Mucosa of gallbladder (tissue), 1 donor: ENCODE data around the gene NPAS2. TPM values are rescaled to one million over a fixed set of nuclear protein-coding genes. Genes with fewer than 3 reads are reported as not detected.
A peak's percentile ranks its signal among the peaks of the same experiment; 100 is the strongest.

Experiments
- DNase-seq: peaks from one replicate; pipeline ENCODE4 v3.0.0-alpha.2; 2020; ENCODE audit warnings: low spot score
- total RNA-seq: library from RNA; stranded (reverse); gene quantifications from one replicate; pipeline ENCODE4 v1.2.1, GENCODE V29; 2021
- donor health status: DM: no; HTN: no; CAD: no.

Gene NPAS2
- total RNA-seq, 1 donor from 2014 or later, result 47.4 TPM

DNA sequence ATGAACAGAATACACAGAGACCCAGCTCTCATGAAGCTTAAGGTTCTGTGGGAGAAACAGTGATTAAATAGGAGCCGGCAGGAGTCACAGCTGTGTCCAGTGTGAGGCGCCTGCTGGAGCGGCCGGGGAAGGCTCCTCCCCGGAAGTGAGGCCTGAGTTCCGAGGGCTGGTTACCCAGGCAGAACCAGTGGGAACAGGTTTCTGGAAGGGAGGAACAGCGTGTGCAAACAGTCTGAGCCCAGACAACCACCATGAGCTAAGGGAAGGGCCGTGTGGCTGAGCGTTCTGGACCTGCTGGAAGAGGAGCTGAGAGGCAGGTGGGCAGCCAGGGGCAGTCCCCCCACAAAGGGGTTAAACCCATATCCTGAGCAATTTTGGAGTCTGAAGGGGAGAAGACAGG lies 26.0 kb upstream of the NPAS2 start:
- DNase-seq, result no peak

GRCh38 chr2:100796499-100797100 lies 23.3 kb upstream of the NPAS2 start:
- DNase-seq, result no peak

DNA sequence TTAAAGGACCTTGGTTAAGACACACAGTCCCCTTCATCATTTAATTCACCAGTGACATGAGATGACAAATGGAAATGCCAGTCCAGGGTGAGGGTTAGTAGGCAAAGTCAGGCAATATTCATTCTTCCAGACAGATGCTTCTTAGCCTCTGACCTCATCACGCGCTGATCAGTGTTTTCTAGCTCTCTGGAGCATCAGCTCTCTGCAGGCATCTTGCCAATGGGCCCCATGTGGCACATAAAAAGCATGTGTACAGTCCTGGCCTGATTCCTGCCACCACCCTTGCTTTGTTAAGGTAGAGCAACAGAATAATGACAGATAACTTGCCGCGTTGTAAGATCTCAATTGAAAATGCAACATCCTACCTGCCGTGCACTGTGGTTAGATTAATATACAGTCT lies 20.3 kb upstream of the NPAS2 start:
- DNase-seq, result no peak

GRCh38 chr2:100800915-100801314 lies 19.0 kb upstream of the NPAS2 start:
- no peak for DNase-seq

- DNase-seq, result no peak
Measured at GRCh38 chr2:100801402-100801801, 18.5 kb upstream of the NPAS2 start.

DNA sequence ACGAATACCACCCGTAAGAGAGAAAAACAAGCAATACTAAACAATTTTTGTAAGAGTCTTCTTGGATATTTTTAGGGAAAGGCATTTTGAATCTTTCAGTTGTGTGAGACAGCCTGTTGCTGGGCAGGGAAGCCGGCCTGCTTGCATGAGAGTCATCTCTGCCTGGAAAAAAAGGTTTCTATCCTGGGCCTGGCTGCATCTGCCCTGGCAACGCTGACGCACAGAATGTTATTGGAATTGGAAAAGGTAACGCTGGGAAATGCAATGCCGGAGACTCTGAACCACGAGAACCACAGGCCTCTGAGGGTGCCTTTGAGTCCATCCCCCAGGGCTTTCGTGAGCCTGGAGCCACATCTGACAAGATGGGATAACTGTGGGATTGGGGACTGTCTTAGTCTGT lies 17.9 kb upstream of the NPAS2 start:
- DNase-seq, result no peak

- no peak for DNase-seq
Measured at GRCh38 chr2:100803334-100803733, 16.6 kb upstream of the NPAS2 start.

GRCh38 chr2:100806550-100806949 lies 13.4 kb upstream of the NPAS2 start:
- no peak for DNase-seq

DNA sequence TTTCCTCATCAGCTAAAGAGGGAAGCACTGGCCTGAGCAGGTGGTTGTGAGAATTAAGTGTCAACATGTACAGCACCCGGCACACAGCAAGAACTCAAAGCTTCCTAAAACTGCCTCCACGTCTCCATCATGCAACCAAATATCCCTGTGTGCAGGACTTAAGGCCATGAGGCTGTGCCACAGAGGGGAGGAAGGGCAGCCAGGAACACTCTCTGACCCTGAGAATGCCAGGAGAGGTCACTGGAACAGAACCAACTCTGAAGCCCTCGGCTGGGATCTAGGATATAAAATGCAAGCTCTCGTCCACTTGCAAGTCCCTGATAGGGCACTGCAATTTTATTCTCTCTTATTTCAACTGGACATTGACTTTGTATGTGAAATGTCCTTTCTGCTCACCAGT lies 12.2 kb upstream of the NPAS2 start:
- DNase-seq, result no peak

GRCh38 chr2:100808582-100808981 lies 11.4 kb upstream of the NPAS2 start:
- no peak for DNase-seq

DNA sequence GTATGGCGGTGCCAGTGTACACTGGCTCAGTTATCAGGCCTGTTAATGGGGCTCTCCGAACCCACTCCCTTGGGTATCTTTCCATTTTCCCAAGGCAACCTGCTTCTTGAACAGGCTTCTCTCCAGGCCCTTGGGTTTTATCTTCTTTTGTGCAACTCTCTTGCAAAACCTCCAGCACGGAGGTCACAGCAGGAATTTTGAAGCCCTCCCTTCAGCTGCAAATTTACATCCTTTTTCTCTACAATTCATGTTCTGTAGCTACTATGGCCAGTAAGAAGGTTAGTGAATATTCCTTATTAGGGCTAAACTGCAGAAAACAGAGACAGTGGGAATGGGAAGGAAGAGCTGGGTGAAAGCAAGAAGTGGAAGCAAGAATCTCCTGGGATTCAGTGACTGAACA lies 10.4 kb upstream of the NPAS2 start:
- DNase-seq, result no peak

DNA sequence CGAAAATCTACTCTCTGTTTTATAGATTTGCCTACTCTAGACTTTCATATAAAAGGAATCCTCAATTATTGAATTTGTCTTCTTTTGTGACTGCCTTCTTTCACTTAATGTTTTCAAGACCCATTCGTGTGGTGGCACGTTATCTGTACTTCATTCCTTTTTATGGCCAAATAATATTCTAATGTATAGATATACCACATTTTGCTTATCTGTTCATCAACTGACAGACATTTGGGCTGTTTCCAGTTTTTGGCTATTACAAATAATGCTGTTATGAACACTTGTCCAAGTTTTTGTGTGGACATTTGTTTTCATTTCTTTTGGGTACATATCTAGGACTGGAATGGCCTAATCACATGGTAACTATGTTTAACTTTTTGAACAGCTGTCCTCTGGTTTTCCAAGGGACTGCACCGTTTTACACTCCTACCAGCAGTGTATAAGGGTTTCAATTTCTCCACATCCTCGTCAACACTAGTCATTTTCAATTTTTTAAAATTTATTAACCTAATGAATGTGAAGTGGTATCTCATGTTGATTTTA lies 9.3 kb upstream of the NPAS2 start:
- no peak for DNase-seq

GRCh38 chr2:100812116-100812515 lies 7.8 kb upstream of the NPAS2 start:
- no peak for DNase-seq

DNA sequence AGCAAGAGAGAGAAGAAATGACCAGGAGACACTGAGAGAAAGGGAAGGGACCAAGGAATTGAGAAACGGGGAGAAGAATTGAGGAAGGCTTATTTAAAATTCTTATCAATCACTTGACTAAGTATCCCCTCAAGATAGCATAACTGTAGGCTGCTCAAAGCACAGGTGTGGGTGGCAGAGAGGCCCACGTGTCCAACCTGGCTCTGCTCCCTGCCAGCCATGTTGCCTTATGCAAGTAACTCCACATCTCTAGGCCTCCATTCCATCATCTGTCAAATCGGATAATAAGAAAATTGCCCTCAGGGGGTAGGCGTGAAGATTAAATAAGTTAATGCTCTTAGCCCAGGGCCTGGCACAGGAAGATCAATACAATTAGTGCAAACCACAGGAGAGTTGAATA lies 7.4 kb upstream of the NPAS2 start:
- DNase-seq, result no peak

DNA sequence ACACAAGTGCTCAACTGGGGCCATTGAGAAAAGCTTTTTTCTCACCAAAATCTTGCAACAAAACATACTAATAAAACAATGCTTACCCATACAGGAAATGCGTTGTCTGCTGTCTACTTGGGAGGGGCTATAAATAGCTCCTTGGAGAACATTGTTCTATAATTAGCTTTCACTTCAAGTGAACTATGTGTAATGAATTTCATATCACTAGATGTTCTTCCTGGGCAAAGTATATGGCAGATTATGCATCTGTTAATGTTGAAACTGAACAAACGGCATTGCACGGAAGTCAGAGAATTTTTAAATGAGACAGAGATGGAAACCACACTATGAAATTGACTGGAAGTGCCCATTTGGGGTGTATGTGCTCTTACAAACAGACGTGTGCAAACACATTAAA lies 6.4 kb upstream of the NPAS2 start:
- no peak for DNase-seq

DNA sequence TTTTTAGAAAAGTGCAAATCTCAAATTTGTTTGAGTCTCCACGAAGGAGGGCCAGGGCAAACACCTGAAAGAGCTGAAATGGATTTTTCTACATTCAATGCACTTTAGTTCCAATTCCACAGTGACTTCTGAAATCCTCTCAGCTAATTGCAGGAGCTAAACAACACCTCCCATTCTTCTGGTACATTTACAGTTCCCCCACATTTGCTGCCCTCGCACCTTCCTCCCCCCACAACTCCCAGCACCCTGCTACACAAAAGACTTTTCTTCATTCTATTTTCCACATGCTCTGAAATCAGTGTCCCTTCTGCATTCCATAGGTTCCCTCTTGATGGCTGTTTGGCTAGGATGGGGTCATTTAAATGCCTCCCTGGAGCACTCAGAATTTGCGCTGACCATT lies 5.9 kb upstream of the NPAS2 start:
- DNase-seq, result no peak

DNA sequence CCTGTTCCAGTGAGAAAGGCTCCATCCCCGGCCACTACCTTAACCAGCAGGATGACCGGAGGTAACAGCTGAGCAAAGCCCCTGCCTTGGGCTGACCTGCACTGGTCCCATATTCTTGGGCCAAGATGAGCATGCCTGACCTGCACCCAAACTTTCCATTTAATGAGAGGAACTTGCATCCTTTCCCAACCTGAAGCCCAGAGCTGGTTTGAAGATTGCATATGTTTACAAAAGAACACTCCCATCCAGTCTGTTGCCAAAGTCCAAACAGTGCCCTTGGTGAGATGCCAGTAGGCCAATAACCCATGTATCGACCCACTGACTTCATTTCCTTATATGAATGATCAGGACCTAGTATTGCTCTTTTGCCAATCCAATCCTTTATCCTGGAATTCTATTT lies 5.5 kb upstream of the NPAS2 start:
- DNase-seq, result peak; percentile 84

DNA sequence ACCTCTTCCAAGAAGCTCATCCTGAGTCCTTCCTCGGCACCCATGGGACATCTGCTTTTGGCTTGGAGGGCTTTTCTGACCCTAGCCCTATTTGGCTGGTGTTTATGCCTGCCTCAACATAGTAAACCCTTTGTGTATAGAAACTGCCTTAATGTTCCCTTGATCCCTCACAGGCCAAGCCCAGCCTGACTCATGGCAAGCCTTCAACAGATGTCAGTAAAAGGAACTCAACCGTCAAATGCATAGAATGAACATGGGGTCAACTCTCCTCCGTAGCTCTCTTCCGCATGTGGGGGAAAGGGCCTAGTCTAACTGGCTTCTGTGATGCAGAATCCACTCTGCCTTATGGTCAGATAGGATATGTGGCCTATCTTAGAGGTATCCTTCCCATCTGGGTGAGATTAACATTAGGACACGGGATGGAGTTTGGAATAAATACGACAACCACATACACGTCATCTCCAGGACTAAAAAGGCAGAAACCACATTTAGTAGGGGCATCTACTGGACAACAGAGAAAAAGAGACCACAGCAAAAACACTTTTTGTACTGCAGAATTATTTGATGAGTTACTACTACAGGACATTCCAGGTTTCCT lies 2.5 kb upstream of the NPAS2 start:
- no peak for DNase-seq

DNA sequence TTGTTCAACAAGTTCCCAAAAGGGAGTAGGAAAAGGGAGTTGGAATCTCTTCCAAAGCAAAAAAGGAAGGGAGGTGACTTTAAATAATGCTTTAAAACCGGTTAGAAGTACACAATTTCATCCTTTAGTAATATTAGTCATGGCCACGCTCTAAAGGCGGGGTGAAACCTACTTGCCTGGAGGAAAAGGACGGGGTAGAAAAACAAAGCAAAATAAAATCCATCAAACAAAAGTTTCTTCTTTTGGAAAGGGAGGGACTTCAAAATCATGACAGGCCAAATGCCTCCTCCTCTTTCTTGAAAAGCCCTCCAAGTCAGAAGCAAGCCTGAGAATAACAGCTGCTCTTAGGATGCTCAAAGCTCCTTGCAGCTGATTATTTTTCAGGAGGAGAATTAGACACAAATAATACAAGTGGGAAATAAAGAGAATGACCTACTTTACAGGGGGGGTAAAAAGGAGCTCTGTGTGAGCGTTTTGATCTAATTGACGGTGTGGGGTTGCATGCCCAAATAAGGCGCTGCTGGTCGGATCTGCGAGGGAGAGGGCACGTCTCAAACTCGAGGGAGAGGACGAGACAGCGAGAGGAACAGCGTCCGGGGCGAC lies 1.8 kb upstream of the NPAS2 start:
- no peak for DNase-seq

DNA sequence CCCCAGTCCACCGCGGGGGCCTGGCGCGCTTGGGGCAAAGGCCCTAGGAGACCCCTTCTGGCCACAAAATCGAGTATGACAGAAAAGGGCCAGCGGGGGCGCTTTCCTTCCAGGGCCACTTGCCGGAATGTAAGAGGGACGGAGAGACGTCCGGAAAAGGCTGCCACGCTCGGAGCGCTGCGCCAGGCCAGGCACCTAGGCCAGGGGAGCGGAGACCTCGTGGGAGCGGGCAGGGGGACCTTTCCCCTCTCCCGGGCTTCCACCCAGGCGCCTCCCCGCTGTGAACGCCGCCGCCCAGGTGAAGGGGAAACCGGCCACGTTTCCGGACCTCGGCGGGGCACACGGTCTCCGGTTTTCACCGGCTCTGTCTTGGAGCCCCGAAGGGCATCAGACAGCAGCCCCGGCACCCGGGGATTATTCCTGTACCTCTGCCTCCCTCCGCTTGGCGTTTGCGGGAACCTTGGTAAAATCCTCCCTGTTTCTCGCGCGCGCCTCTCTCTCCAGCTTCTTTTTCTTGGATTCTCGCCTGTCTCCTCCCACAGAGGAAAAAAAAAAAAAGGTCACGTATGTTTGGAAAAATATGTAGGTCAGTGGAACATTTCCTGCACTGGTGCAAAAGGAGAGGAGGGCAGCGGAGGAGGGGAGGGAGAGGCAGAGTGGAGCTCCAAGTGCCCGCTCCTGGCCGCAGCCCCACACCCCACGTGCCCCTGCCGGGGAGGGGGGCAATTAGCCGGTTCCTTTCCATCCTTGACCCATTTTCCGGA lies 1.2 kb upstream of the NPAS2 start:
- peak; percentile 75 for DNase-seq

- DNase-seq, result no peak
Measured at GRCh38 chr2:100820273-100820522, 259 bp downstream of the NPAS2 start.

DNA sequence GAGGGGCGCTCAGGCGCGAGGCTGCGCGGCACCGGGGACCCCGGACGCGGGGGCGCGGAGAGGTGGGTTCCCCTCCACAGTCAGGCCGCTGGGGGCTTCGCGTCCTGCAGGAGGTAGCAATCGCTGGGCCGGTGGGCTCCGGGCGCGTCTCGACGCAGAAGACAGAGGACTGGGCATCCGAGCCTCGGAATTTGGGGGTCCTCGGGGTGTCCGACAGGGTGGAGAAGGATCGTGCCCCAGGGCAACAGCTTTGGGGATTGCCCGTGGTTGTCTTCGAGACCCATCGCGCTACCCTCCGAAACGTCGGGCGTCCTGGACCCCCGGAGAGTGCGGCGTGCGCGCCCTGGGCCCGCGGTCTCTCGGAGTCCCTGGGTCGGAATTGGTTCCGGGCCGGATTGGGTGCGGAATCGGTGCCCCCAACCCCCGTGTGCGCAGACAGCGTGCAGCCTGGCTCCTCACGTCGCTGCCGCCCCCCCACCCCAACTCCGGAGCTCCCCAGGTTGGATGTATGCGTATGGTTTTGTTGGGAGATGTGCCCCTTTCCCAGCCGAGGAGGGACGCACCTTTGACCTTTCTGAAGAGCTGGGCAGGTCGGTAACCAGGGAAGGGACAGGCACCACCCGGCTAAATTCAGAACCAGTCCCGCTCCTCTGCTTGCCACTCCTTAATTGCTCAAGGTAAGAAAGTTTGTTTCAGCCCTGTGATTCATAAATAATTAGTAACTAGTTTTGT lies 750 bp downstream of the NPAS2 start:
- no peak for DNase-seq
